Large intestine (tissue), 3 donors: Measurements from ENCODE around the gene KAZN. TPM values are rescaled to one million over a fixed set of nuclear protein-coding genes. Genes with fewer than 3 reads are reported as not detected.

Source experiments
- DNase-seq, 2 donors: peaks; one replicate each; pipeline versions ENCODE4 v3.0.0 to v3.0.0-alpha.2; 2013
- H3K27ac ChIP-seq: one replicate; pipeline ENCODE4 v1.5.1; 2013; ENCODE audit warnings: low read length
- H3K27me3 ChIP-seq: 2 replicates; pipeline ENCODE4 v1.6.1; 2013; ENCODE audit warnings: low read length; ENCODE audit not compliant: control insufficient read depth, insufficient read depth
- H3K36me3 ChIP-seq: 2 replicates; pipeline ENCODE4 v1.6.1; 2013; ENCODE audit warnings: low read length; ENCODE audit not compliant: control insufficient read depth, insufficient read depth
- H3K4me1 ChIP-seq: one replicate; pipeline ENCODE4 v1.6.1; 2013; ENCODE audit warnings: low read length; ENCODE audit not compliant: control insufficient read depth, insufficient read depth
- H3K4me3 ChIP-seq: one replicate; pipeline ENCODE4 v1.5.1; 2013; ENCODE audit warnings: low read length
- H3K9me3 ChIP-seq: one replicate; pipeline ENCODE4 v1.6.1; 2013; ENCODE audit warnings: mild to moderate bottlenecking, low read depth, low read length, moderate library complexity; ENCODE audit not compliant: control insufficient read depth
- WGBS: methylation state at CpG from one replicate; pipeline ENCODE4 v1.1.5; 2013; ENCODE audit warnings: low lambda C conversion rate; ENCODE audit not compliant: insufficient coverage; 5-methylcytosine and 5-hydroxymethylcytosine counted together
- polyA plus RNA-seq: library from polyadenylated mRNA; unstranded; fragments of 120-200 nt; gene quantifications from one replicate; pipeline ENCODE4 v1.2.1, GENCODE V29; 2013

KAZN gene
- polyA plus RNA-seq, 1 donor: 30.4 TPM

DNA sequence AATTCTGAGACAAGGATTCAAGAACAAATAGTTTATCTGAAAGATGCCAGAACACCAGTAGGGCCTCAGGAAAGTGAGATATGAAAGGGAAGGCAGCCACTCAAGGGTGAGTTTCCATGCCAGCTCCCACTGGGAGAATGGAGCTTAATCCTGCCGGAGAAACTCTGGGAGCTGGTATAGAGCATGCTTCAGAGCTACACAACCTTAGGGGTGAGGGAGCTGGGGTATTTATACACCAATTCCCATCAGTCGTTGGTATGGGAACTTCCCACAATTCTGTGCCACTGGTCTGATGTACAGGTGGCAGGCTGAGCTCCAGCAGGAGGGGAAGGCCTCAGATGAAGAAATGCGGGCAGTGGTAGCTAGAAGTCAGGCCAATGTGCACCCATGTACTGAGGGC lies 86.6 kb downstream of the KAZN start:
- no peak for DNase-seq
- Histone ChIP-seq H3K4me1 (no peaks in the 10 kb centered on the region), H3K4me3 (no peak overlapping the region), H3K27ac (no peak overlapping the region), H3K36me3 (no peaks in the 10 kb centered on the region), H3K27me3 (no peaks in the 10 kb centered on the region), H3K9me3 (no peaks in the 10 kb centered on the region)
- WGBS: no CpG with 5 or more reads among the region's 3 CpGs

DNA sequence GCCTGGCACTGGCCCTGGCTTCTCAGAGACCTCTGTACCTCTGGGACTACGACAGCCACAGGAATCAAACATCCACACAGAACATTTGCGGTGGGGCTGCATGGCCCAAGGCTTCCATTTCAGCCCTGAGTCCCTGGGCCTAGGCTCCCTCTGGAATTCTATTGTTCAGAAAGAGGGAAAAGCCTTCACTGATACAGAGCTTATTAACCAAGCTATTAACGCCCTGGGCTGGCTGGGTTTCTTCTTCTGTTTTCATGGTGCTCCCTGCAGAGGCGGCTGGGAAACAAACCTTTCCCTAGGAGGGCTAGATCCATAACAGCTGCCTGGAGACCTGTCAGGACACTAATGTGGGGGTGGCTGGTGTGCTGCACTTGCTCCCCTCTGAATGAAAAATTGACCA lies 88.2 kb downstream of the KAZN start:
- H3K9me3 ChIP-seq: no peaks in the 10 kb centered on the region
- H3K27me3 ChIP-seq: no peaks in the 10 kb centered on the region
- H3K27ac ChIP-seq: no peak overlapping the region
- no peaks in the 10 kb centered on the region for H3K36me3 ChIP-seq
- no peaks in the 10 kb centered on the region for H3K4me1 ChIP-seq
- no CpG with 5 or more reads among the region's 4 CpGs for WGBS
- no peak overlapping the region for H3K4me3 ChIP-seq
- DNase-seq: no peak

DNA sequence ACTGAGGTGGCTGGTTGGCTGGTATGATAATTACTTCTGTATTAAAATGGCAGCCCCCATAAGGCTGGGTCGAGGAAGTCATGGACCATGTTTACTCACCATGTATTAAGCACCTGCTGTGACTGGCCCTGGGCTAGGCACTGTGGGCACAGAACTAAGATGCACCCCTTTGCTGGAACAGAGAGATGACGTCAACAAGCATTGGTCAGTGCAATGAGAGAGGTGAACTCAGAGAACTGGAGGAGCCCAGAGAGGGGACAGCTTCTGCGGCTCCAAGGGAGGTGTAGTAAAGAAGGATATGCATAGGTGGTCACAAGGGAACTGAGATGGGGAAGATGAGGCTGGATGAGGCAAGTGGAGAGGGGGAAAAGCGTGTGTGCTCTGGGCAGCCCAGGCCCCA lies 88.7 kb downstream of the KAZN start:
- Histone ChIP-seq H3K4me3 (no peak overlapping the region), H3K36me3 (no peaks in the 10 kb centered on the region), H3K4me1 (no peaks in the 10 kb centered on the region), H3K27ac (no peak overlapping the region), H3K9me3 (no peaks in the 10 kb centered on the region), H3K27me3 (no peaks in the 10 kb centered on the region)
- DNase-seq: no peak
- no CpG with 5 or more reads among the region's 4 CpGs for WGBS

DNA sequence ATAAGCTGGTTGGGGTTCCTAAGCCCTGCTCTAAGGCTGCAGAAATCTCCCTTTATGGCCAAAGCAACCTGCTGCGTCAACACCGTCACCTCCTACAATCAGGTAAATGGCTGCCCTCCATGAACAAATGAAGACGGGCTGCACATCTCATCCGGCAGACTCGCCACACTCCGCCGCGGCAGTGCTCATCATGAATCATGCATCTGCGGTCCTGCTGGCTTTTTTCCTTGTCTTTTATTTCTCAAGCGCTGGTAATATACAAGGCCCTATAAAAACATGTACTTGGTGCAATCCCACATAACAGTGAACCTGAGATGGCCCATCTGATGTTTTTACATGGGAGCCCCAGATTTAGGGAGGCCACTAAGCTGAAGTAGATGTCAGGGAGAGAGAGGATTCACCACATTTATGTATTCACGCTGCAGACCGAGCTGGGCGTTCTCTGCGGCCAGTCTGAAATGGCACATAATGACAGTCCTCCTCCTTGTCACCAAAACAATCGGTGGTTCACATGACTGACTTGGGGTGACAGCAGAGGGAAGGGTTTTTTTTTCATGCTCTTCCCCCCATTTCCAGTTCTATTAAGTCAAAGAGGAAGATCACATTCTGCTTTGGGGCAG lies 91.6 kb downstream of the KAZN start:
- Histone ChIP-seq H3K27me3 (no peaks in the 10 kb centered on the region), H3K27ac (no peak overlapping the region), H3K4me3 (no peak overlapping the region), H3K4me1 (no peaks in the 10 kb centered on the region), H3K36me3 (no peaks in the 10 kb centered on the region), H3K9me3 (no peaks in the 10 kb centered on the region)
- WGBS: no CpG with 5 or more reads among the region's 15 CpGs
- DNase-seq: no peak

DNA sequence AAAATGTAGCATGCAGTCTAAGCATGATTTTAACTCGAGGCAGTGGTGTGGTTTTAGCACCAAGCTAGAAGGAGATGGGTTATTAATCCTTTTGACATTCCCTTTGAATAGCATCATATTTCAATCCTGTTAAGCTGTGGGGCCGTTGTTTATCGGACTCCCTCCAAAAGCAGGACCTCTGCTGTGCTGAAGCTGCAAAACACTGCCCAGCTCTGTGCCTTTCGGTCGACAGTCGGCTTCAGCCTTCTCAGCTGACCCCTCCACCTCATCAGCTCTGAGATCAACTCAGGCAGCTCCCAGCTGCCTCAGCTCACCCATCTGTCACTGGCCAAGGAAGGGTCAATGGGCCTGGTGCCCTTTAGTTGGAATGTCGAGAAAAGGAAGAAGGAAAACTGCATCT lies 95.5 kb downstream of the KAZN start:
- no peak for DNase-seq
- H3K4me3 ChIP-seq: no peak overlapping the region
- WGBS: no CpG with 5 or more reads among the region's 7 CpGs

DNA sequence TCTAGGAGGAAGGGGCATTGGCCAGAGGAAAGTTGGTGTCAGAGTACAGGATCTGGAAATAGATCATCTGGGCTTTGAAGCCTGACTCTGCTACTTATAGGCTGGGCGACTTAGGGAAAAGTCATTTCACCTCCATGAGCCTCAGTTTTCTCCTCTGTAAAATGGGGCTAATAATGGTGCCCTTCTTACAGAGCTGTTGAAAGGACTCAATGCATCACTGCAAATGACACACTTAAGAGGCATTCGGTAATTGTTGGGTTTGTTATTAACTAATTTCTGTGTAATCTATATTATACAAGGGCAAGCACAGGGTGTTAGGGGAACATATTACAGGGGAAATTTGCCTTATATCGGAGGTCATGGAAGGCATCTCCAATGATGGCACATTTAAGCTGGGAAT lies 96.1 kb downstream of the KAZN start:
- Histone ChIP-seq H3K9me3 (no peaks in the 10 kb centered on the region), H3K27me3 (no peaks in the 10 kb centered on the region), H3K36me3 (no peaks in the 10 kb centered on the region), H3K4me3 (no peak overlapping the region), H3K27ac (no peak overlapping the region), H3K4me1 (no peaks in the 10 kb centered on the region)
- no peak for DNase-seq
- WGBS: no CpG with 5 or more reads among the region's 3 CpGs

More for the DNA sequence above, 95.5 kb downstream of the KAZN start:
- no peaks in the 10 kb centered on the region for H3K4me1 ChIP-seq
- H3K27ac ChIP-seq: no peak overlapping the region
- H3K36me3 ChIP-seq: no peaks in the 10 kb centered on the region
- H3K27me3 ChIP-seq: no peaks in the 10 kb centered on the region
- no peaks in the 10 kb centered on the region for H3K9me3 ChIP-seq

DNA sequence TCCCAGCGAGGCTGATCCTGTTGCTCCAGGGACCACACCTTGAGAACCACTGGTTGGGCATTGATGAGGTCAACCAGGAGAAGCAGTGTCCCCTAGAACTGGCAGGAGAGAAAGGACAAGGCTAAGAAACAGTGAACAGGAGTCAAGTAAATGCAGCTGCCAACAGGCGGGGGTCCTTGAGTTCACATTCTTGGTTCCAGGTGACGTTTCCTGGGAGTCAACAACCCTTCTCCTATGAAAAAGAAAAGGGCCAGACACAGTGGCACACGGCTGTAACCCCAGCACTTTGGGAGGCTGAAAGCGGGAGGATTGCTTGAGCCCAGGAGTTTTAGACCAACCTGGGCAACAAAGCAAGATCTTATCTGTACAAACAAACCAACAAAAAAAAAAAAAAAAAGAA lies 98.3 kb downstream of the KAZN start:
- Histone ChIP-seq H3K4me3 (no peak overlapping the region), H3K27me3 (no peaks in the 10 kb centered on the region), H3K9me3 (no peaks in the 10 kb centered on the region), H3K36me3 (no peaks in the 10 kb centered on the region), H3K4me1 (no peaks in the 10 kb centered on the region), H3K27ac (no peak overlapping the region)
- WGBS: no CpG with 5 or more reads among the region's 5 CpGs
- no peak for DNase-seq

DNA sequence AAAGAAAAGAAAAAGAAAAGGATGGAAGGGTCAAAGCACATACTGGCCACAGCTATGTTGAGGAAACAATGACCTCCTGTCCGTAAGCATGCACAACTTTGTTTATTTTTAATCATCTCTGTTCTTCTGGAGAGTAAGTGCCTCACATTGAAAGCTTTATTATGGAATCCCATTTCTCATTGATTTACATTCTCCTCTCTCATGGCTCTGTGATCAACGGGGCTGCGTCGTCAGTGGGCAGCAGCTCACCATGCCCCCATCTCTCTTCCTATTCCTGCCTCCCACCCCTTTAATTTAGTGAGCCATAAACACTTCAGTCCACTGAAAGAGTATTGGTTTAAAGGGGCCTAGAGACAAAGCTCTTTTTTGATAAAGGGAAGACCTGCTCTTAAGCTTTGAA lies 98.9 kb downstream of the KAZN start:
- Histone ChIP-seq H3K4me3 (no peak overlapping the region), H3K4me1 (no peaks in the 10 kb centered on the region), H3K36me3 (no peaks in the 10 kb centered on the region), H3K27me3 (no peaks in the 10 kb centered on the region), H3K27ac (no peak overlapping the region), H3K9me3 (no peaks in the 10 kb centered on the region)
- 69% methylated on average over 4 of the region's 4 CpGs for WGBS
- no peak for DNase-seq

DNA sequence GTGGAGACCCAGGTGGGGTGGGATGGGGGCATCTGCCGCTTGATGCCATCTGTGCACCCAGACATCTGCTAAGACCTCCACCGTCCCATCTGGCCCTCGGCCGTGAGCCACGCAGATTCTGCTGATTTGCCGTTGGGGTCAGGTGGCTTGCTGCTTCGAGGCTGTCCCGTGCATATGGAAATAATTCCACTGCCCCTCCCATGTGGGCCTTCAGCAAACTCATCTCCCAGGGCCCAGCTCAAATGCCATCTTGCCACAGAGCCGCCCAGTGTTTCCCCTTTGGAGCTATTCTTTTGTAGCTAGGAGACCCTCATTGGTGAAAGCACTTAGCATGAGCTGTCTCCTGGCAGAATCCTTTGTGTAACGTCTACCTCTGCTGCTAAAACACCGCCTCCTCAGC lies 99.8 kb downstream of the KAZN start:
- no peaks in the 10 kb centered on the region for H3K9me3 ChIP-seq
- H3K4me1 ChIP-seq: no peaks in the 10 kb centered on the region
- no peaks in the 10 kb centered on the region for H3K36me3 ChIP-seq
- no CpG with 5 or more reads among the region's 11 CpGs for WGBS
- DNase-seq: no peak
- H3K4me3 ChIP-seq: no peak overlapping the region
- H3K27ac ChIP-seq: no peak overlapping the region
- H3K27me3 ChIP-seq: no peaks in the 10 kb centered on the region

DNA sequence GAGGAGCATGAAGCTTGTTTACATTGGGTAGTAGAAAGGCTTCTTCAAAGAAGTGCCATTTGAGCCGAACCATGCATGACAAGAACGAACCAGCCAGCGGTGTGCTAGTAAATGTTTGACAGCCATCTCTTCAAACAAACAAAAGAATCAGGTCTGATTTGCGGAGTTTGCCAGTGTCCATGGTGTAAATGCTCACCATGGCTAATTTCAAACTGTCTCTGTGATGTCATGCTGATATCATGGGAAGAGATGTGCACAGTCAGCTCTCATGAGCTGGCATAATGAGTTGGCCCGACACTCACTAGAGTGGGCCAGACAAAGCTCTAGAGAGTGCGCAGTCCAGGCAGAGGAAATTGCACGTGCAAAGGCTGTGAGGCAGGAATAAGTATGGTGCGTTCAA lies 101.1 kb downstream of the KAZN start:
- Histone ChIP-seq H3K36me3 (no peaks in the 10 kb centered on the region), H3K27ac (no peak overlapping the region), H3K9me3 (no peaks in the 10 kb centered on the region), H3K27me3 (no peaks in the 10 kb centered on the region), H3K4me3 (no peak overlapping the region), H3K4me1 (no peaks in the 10 kb centered on the region)
- DNase-seq: no peak
- no CpG with 5 or more reads among the region's 8 CpGs for WGBS

DNA sequence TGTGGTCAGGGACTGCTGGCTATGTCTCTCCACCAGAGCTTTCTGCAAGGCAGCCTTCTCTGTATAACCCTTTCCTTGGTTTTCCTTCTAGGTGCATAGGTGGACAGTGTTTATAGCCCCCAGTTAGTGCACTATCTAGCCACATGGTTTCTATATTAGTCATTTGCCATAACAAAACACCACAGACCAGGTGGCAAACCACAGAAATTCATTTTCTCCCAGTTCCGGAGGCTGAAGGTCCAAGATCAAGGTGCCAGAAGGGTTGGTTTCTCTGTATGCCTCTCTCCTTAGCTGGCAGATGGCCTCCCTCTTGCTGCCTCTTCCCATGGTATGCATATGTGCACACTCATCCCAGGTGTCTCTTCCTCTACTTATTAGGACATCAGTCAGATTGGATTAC lies 106.4 kb downstream of the KAZN start:
- WGBS: no CpG with 5 or more reads among the region's 1 CpG
- no peaks in the 10 kb centered on the region for H3K36me3 ChIP-seq

More for the DNA sequence above, 106.4 kb downstream of the KAZN start:
- no peaks in the 10 kb centered on the region for H3K27me3 ChIP-seq
- H3K4me1 ChIP-seq: no peaks in the 10 kb centered on the region
- DNase-seq: no peak
- H3K4me3 ChIP-seq: no peak overlapping the region
- no peaks in the 10 kb centered on the region for H3K9me3 ChIP-seq
- H3K27ac ChIP-seq: no peak overlapping the region
